HG03135 (cell line): Measurements from ENCODE around the gene B9D1.
A peak's percentile ranks its signal among the peaks of the same experiment; 100 is the strongest.

Experiments
- ATAC-seq: cut with Tn5 transposase; IDR thresholded peaks from one replicate; pipeline ENCODE4 v1.9.1; 2021; ENCODE audit warnings: mild to moderate bottlenecking, moderate library complexity; ENCODE audit not compliant: unreplicated experiment

B9D1 gene

GRCh38 chr17:19388791-19389785 is 26.6 kb upstream of the B9D1 start:
- no peak for ATAC-seq

- ATAC-seq: no peak
These were observed 25.5 kb upstream of the B9D1 start for GRCh38 chr17:19387921-19388521.

GRCh38 chr17:19386974-19387920 is 24.7 kb upstream of the B9D1 start, which contains the start of gene MFAP4:
TSS of gene MFAP4 (minus strand) at chr17:19387190. CDS start at chr17:19387155, 35 bp downstream.
- no peak for ATAC-seq

- ATAC-seq: no peak
These were observed 23.8 kb upstream of the B9D1 start for GRCh38 chr17:19386051-19386929.

GRCh38 chr17:19385521-19385983 is 23.0 kb upstream of the B9D1 start:
- ATAC-seq: no peak

GRCh38 chr17:19384723-19385391 is 22.3 kb upstream of the B9D1 start:
- no peak for ATAC-seq

- ATAC-seq: no peak
These were observed 21.4 kb upstream of the B9D1 start for GRCh38 chr17:19383681-19384470.

GRCh38 chr17:19382531-19383444 is 20.3 kb upstream of the B9D1 start:
- ATAC-seq: no peak

- no peak for ATAC-seq
These were observed 19.4 kb upstream of the B9D1 start for GRCh38 chr17:19381741-19382444.

GRCh38 chr17:19381361-19381740 is 18.8 kb upstream of the B9D1 start:
- no peak for ATAC-seq

- ATAC-seq: no peak
These were observed 18.2 kb upstream of the B9D1 start for GRCh38 chr17:19380481-19381301.

GRCh38 chr17:19379361-19380065 is 17.0 kb upstream of the B9D1 start:
- ATAC-seq: no peak

- peak; percentile 13 for ATAC-seq
These were observed 16.2 kb upstream of the B9D1 start, which contains the start of gene MAPK7 for GRCh38 chr17:19378416-19379360. TSS of gene MAPK7 (plus strand) at chr17:19378498. CDS start at chr17:19378901, 403 bp downstream.
